Cardiac muscle cell (in vitro differentiated cells and primary cell): ENCODE measurements around the gene RABEP2. TPM values are rescaled to one million over a fixed set of nuclear protein-coding genes. Genes with fewer than 3 reads are reported as not detected.

Source experiments
- DNase-seq, 2 donors: peaks; one replicate each; pipeline versions ENCODE4 v3.0.0 to v3.0.0-alpha.2; 2010 to 2017; ENCODE audit warnings: low read depth in 1 of 2, low spot score in 1 of 2
- H3K27ac ChIP-seq: fragments of 200-600 bp; sonication (generic); 2 replicates; pipeline ENCODE4 v1.5.1; 2016
- H3K27me3 ChIP-seq: fragments of 200-600 bp; sonication (generic); 2 replicates; pipeline ENCODE4 v1.6.0; 2016; ENCODE audit warnings: control low read depth
- H3K36me3 ChIP-seq: fragments of 200-600 bp; sonication (generic); 2 replicates; pipeline ENCODE4 v1.5.1; 2016; ENCODE audit warnings: control low read depth
- H3K4me1 ChIP-seq: fragments of 200-600 bp; sonication (generic); 2 replicates; pipeline ENCODE4 v1.8.1; 2017; ENCODE audit warnings: low read depth, mild to moderate bottlenecking, mixed run types
- H3K4me3 ChIP-seq: fragments of 200-600 bp; sonication (generic); 2 replicates; pipeline ENCODE4 v1.5.1; 2016; ENCODE audit warnings: mild to moderate bottlenecking
- H3K9me3 ChIP-seq: fragments of 200-600 bp; sonication (generic); 2 replicates; pipeline ENCODE4 v1.5.1; 2017; ENCODE audit warnings: low read depth, mild to moderate bottlenecking, control low read depth
- polyA plus RNA-seq: library from polyadenylated mRNA; unstranded; fragments of >200 nt; fragmentation: Nextera tagmentation; extraction: Ambion mirVana; gene quantifications from 2 replicates; pipeline ENCODE4 v1.2.1, GENCODE V29; 2016
- total RNA-seq: library from RNA; depleted of rRNA; stranded (reverse); fragments of >200 nt; gene quantifications from 2 replicates; pipeline ENCODE4 v1.2.3, GENCODE V29; 2016
- TF ChIP-seq, protein P1 (sequence below): IDR thresholded peaks from 2 replicates; pipeline ENCODE4 v1.5.1; 2012; ENCODE audit warnings: low read depth, mild to moderate bottlenecking, low read length

RABEP2 gene
- total and polyA plus RNA-seq, 2 experiments from 2014 or later, result 34.4 to 87.3 TPM

GRCh38 chr16:28899882-28900590 lies 25.0 kb downstream of the RABEP2 start:
- no peaks in the 10 kb centered on the region for H3K27me3 ChIP-seq
- TF ChIP-seq, protein P1, sequence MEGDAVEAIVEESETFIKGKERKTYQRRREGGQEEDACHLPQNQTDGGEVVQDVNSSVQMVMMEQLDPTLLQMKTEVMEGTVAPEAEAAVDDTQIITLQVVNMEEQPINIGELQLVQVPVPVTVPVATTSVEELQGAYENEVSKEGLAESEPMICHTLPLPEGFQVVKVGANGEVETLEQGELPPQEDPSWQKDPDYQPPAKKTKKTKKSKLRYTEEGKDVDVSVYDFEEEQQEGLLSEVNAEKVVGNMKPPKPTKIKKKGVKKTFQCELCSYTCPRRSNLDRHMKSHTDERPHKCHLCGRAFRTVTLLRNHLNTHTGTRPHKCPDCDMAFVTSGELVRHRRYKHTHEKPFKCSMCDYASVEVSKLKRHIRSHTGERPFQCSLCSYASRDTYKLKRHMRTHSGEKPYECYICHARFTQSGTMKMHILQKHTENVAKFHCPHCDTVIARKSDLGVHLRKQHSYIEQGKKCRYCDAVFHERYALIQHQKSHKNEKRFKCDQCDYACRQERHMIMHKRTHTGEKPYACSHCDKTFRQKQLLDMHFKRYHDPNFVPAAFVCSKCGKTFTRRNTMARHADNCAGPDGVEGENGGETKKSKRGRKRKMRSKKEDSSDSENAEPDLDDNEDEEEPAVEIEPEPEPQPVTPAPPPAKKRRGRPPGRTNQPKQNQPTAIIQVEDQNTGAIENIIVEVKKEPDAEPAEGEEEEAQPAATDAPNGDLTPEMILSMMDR, result no peak
- no peak overlapping the region for H3K27ac ChIP-seq
- no peaks in the 10 kb centered on the region for H3K9me3 ChIP-seq
- DNase-seq, result no peak
- no peaks in the 10 kb centered on the region for H3K4me1 ChIP-seq
- H3K36me3 ChIP-seq, result no peaks in the 10 kb centered on the region
- H3K4me3 ChIP-seq, result no peak overlapping the region

- Histone ChIP-seq H3K4me1 (no peaks in the 10 kb centered on the region), H3K36me3 (no peaks in the 10 kb centered on the region), H3K27me3 (no peaks in the 10 kb centered on the region), H3K27ac (no peak overlapping the region), H3K4me3 (no peak overlapping the region), H3K9me3 (no peaks in the 10 kb centered on the region)
- DNase-seq, result no peak
- TF ChIP-seq, protein P1, result no peak
Measured at GRCh38 chr16:28898942-28899341, 26.1 kb downstream of the RABEP2 start.

GRCh38 chr16:28898266-28898665 lies 26.8 kb downstream of the RABEP2 start:
- H3K27me3 ChIP-seq, result no peaks in the 10 kb centered on the region
- no peak overlapping the region for H3K4me3 ChIP-seq
- H3K36me3 ChIP-seq, result no peaks in the 10 kb centered on the region
- TF ChIP-seq, protein P1, result no peak
- no peak for DNase-seq
- no peaks in the 10 kb centered on the region for H3K9me3 ChIP-seq
- H3K27ac ChIP-seq, result no peak overlapping the region
- H3K4me1 ChIP-seq, result no peaks in the 10 kb centered on the region

GRCh38 chr16:28897826-28898225 lies 27.2 kb downstream of the RABEP2 start:
- TF ChIP-seq, protein P1, result no peak
- H3K4me1 ChIP-seq, result no peaks in the 10 kb centered on the region
- no peaks in the 10 kb centered on the region for H3K36me3 ChIP-seq
- no peaks in the 10 kb centered on the region for H3K9me3 ChIP-seq
- H3K4me3 ChIP-seq, result no peak overlapping the region
- no peak for DNase-seq
- no peaks in the 10 kb centered on the region for H3K27me3 ChIP-seq
- no peak overlapping the region for H3K27ac ChIP-seq

GRCh38 chr16:28895609-28896008 lies 29.4 kb downstream of the RABEP2 start:
- H3K9me3 ChIP-seq, result no peaks in the 10 kb centered on the region
- H3K27ac ChIP-seq, result no peak overlapping the region
- H3K4me1 ChIP-seq, result no peaks in the 10 kb centered on the region
- no peaks in the 10 kb centered on the region for H3K27me3 ChIP-seq
- DNase-seq, result no peak
- no peak overlapping the region for H3K4me3 ChIP-seq
- TF ChIP-seq, protein P1, result no peak
- no peaks in the 10 kb centered on the region for H3K36me3 ChIP-seq
